GM18511 (cell line): ENCODE results near the gene FASTKD3.

ENCODE experiments used
- ATAC-seq: cut with Tn5 transposase; IDR thresholded peaks from one replicate; pipeline ENCODE4 v1.9.1; 2021; ENCODE audit warnings: mild to moderate bottlenecking, moderate library complexity; ENCODE audit not compliant: unreplicated experiment

The FASTKD3 gene

DNA sequence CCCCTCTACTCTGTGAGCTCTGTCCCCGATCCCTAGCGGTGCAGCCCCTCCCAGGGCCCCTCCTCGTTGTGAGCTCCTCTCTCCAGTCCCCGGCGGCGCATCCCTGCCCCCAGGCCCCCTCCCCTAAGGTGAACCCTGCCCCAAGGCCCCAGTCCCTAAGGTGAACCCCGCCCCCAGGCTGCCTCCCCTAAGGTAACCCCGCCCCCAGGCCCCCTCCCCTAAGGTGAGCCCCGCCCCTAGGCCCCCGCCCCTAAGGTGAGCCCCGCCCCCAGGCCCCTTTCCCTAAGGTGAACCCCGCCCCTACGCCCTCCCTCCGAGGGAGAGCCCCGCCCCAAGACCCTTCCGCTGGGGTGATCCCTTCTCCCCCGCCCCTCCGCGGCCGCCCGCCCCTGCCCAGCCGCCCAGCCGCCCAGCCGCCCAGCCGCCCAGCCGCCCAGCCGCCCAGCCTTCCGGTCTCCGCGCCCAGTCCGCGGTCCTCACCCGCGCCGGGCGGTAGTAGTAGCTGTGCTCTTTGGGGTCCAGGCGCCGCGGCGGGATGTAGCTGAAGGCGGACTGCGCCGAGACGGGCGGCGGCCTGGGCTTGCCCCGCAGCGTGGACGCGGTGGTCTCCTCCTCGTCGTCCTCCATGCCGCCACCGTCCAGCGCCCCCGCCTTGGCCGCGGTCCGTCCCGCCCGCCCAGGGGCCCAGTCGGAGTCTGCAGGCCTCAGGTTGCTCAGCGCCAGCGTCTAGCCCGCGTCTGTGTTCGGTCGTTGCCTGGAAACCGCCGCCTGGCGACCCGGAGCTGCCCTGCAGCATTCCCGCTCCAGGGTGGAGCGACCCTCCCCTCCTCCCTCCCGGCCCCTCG is 18.2 kb downstream of the FASTKD3 start, which contains the start of gene CFAP90:
Gene CFAP90 (minus strand): TSS at position 739 of the 845 bp plus-strand sequence. CDS start 112 bp downstream, at position 627.
- ATAC-seq = no peak

GRCh38 chr5:7849681-7850394 is 19.0 kb downstream of the FASTKD3 start:
- ATAC-seq = no peak

DNA sequence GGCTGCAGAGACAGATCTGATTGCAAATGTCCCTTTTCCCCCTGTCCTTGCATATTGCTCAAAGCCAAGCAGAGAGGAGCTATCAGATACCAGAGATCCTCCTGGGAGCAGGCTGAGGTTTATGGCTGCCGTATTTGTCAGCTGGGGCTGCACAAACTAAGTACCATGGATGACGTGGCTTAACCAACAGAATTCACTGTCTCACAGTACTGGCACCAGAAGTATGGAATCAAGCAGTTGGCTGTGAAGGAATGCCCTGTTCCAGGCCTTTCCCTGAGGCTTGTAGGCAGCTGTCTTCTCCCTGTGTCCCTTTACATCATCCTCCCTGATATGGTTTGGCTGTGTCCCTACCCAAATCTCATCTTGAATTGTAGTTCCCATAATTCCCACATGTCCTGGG is 20.5 kb downstream of the FASTKD3 start:
- ATAC-seq = no peak

- ATAC-seq = no peak
Observed at GRCh38 chr5:7846327-7846726, 22.5 kb downstream of the FASTKD3 start.

- no peak for ATAC-seq
Observed at GRCh38 chr5:7845557-7845956, 23.3 kb downstream of the FASTKD3 start.

GRCh38 chr5:7844901-7845300 is 23.9 kb downstream of the FASTKD3 start:
- no peak for ATAC-seq

GRCh38 chr5:7842531-7842930 is 26.3 kb downstream of the FASTKD3 start:
- no peak for ATAC-seq

DNA sequence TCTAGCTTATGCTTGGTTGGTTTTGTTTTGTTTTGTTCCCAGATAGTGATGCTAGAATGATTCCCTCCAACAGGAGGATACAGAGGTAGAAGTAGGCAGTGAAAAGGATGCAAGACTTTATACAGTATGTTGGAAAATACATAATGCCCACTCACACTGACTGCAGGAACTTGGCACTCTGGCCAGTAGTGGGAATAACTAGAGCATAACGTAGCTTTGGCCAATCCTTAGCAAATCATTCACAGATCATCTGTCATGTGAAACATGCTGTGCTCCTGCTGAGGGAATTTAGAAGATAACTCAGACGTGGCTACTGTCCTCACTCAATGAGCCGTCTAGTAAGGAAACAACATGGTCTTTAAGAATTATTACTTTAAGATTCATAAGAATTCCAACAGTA is 31.4 kb downstream of the FASTKD3 start:
- no peak for ATAC-seq

GRCh38 chr5:7834982-7835381 is 33.8 kb downstream of the FASTKD3 start:
- ATAC-seq = no peak

- ATAC-seq = no peak
Observed at GRCh38 chr5:7828269-7828668, 40.6 kb downstream of the FASTKD3 start.

- ATAC-seq = no peak
Observed at GRCh38 chr5:7827610-7828009, 41.2 kb downstream of the FASTKD3 start.

- ATAC-seq = no peak
Observed at GRCh38 chr5:7825630-7826029, 43.2 kb downstream of the FASTKD3 start.

GRCh38 chr5:7824995-7825394 is 43.8 kb downstream of the FASTKD3 start:
- ATAC-seq = no peak

DNA sequence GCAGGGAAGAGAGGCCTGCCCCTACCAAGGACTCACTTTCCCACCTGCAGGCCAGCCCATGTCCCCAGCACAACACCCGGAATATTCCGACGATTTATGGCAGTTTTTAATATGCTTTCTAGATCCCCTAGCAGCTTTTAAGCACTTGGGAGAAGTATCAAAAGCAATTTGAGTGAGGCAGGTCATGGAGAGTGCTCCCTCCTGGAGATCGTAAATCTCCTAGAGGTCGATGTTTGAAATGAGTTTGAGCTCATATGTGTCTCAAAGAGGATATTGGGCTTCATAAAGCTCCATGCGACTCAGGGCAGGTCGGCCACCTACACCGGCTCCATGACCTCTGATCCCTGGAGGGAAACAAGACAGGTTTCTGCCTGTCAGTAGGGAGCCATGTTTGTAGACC is 45.2 kb downstream of the FASTKD3 start:
- no peak for ATAC-seq

DNA sequence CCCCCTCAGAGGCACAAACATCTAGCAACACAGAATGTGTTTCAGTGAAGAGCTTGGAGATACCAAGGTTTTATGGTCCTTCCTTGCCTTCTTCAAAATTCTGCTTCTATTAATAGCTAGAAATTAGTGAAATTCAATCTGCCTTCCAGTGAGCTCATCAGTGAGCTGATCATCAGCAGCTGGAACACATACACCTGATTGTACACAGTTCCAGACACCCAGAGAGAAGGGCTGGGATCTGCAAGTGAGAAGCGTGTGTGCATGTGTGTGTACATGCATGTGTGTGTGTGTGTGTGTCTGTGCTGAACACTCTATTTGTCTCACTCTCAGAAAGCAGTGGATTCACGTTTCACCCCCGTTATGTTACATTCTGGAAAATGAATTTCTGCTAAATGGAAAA is 46.4 kb downstream of the FASTKD3 start:
- no peak for ATAC-seq

DNA sequence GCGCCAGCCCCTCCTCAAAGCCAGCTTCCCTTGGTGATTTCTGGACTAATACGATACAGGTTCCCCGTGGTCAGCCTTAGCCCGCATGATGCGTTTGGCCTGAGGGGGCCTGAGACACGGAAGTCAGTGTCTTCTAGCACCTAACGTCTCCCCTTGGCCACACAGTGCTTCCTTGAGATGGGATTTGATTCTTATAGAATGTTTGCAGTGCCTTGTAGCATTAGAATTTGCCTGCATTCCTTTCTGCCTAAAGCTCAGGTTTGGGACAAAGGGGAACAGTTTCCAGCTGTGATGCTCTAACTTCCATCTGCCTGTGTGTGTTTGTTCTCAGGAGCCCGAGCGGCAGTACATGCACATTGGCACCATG is 52.3 kb downstream of the FASTKD3 start:
- ATAC-seq = peak; percentile 6

GRCh38 chr5:7815892-7816534 is 52.8 kb downstream of the FASTKD3 start:
- ATAC-seq = peak; percentile 91

- ATAC-seq = no peak
Observed at GRCh38 chr5:7814816-7815215, 54.0 kb downstream of the FASTKD3 start.

DNA sequence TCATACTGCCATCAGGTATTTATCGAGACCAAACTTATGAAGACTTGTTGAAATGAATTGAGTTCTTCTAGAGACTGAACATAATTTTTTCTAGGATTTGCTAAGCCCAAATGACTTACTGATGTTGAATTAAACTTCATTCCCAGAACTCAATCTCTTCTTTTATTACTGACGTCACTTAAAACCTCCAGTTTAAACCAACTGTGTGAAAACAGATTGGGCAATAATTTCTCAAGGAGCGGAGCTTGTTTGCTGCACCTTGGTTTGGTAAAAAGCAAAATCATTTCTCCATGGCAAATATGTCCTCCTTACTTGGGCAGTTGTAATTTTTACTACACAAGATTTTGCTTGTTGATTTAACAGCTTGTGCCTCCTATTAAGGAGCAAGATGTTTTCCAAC is 55.3 kb downstream of the FASTKD3 start:
- ATAC-seq = no peak

DNA sequence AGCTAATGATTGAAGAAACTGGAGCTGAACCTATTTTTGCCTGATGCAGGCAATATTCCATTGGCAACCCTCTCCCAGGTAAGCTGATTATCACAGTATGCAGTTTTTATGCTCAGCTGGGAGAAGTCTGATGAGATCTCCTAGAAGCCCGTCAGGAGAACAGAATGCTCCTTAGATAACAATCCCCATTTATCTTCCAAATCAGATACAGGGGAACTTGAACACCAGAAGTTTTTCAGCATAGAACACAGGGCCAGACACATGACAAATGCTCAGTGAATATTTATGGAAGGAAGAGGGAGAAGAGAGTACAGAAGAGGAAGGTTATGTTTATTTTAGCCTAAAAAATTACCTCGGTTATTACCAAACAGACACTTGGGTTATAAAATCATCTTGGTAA is 55.8 kb downstream of the FASTKD3 start:
- no peak for ATAC-seq

DNA sequence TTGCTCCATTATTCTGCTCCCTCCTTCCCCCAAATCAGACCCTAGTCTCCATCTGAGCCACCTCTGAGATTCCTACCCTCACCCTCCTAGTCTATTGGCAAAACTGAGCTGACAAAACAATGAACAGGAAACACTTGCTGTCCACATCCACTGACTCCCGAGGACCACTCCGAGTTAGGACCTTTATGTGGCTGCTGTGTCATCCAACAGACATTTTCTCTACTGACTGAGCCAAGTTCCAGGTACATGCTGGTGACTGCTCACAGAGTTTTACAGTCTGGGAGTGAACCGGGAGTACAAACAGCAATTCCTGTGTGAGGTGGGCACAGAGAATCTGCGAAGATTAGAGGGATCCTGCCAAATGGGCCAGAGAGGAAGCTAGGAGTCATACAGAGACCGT is 57.1 kb downstream of the FASTKD3 start:
- ATAC-seq = no peak
